LNCaP clone FGC (cell line): ENCODE results near the gene PACS2.
"Not testable (repeated sequence)": the region's sequence is repeated elsewhere in the genome, so short reads cannot be mapped to it uniquely, and the experiment has no call there.

Source experiments
- DNase-seq: peaks from one replicate; pipeline ENCODE4 v3.0.0-alpha.2; 2011; ENCODE audit warnings: low read depth
- H3K4me3 ChIP-seq: 2 replicates; pipeline ENCODE4 v1.5.1; 2011; ENCODE audit warnings: mild to moderate bottlenecking, low read depth, low read length, control low read depth
- CTCF ChIP-seq: IDR thresholded peaks from 2 replicates; pipeline ENCODE4 v1.5.1; 2012; ENCODE audit warnings: mild to moderate bottlenecking; ENCODE audit not compliant: control insufficient read depth, insufficient read depth; ENCODE audit errors: extremely low read depth

PACS2 gene

GRCh38 chr14:105301103-105301914 is 13.2 kb upstream of the PACS2 start:
- H3K4me3 ChIP-seq, result peak overlapping the region; percentile 85
- DNase-seq, result peak; percentile 62
- TF ChIP-seq CTCF, result no peak

- H3K4me3 ChIP-seq, DNase-seq: not testable (repeated sequence)
Measured at GRCh38 chr14:105301915-105302249, 12.7 kb upstream of the PACS2 start.

- TF ChIP-seq CTCF, result no peak
- no peak for DNase-seq
- no peak overlapping the region for H3K4me3 ChIP-seq
Measured at GRCh38 chr14:105303949-105304348, 10.6 kb upstream of the PACS2 start.

- H3K4me3 ChIP-seq, result no peak overlapping the region
- DNase-seq, result no peak
- TF ChIP-seq CTCF, result no peak
Measured at GRCh38 chr14:105304565-105304964, 10.0 kb upstream of the PACS2 start.

GRCh38 chr14:105305345-105305744 is 9.2 kb upstream of the PACS2 start:
- no peak for DNase-seq
- H3K4me3 ChIP-seq, result no peak overlapping the region
- no peak for TF ChIP-seq CTCF

- no peak for DNase-seq
- no peak for TF ChIP-seq CTCF
Measured at GRCh38 chr14:105305791-105306190, 8.8 kb upstream of the PACS2 start.

GRCh38 chr14:105307052-105307727 is 7.4 kb upstream of the PACS2 start:
- TF ChIP-seq CTCF, result no peak
- no peak overlapping the region for H3K4me3 ChIP-seq
- DNase-seq, result no peak

More at GRCh38 chr14:105305791-105306190, 8.8 kb upstream of the PACS2 start:
- no peak overlapping the region for H3K4me3 ChIP-seq
